H1 (cell line): Measurements from ENCODE around the gene TMEM134. TPM values are rescaled to one million over a fixed set of nuclear protein-coding genes. Genes with fewer than 3 reads are reported as not detected.

Experiments
- CTCF ChIA-PET: fragments of 300-600 bp; sonication (Branson Sonifier 250); formaldehyde crosslinking; loops from one replicate; lab custom pipeline; 2021; ENCODE audit not compliant: partially characterized antibody; lab: Charles Lee
- POLR2A ChIA-PET: fragments of 300-600 bp; sonication (Branson Sonifier 250); formaldehyde crosslinking; loops from one replicate; lab custom pipeline; 2021; ENCODE audit warnings: inconsistent platforms; ENCODE audit not compliant: partially characterized antibody; lab: Charles Lee
- DNase-seq, 2 experiments: peaks; one replicate each; pipeline versions ENCODE4 v3.0.0 to v3.0.0-alpha.2; 2010 to 2022; ENCODE audit warnings: low spot score in 2 of 2, low read depth in 1 of 2, mixed read lengths in 1 of 2
- FAIRE-seq: peaks from 2 replicates; lab custom pipeline; 2011; peaks lifted over from hg19 to GRCh38; lab: Jason Lieb, UNC
- H2AFZ ChIP-seq: 2 replicates; pipeline ENCODE4 v1.8.1; 2012; ENCODE audit warnings: low read length, inconsistent platforms
- H2AK5ac ChIP-seq: 2 replicates; pipeline ENCODE4 v1.6.1; 2013; ENCODE audit warnings: low read depth, low read length
- H2BK120ac ChIP-seq: replicated peaks from 2 replicates; pipeline ENCODE3; 2013; ENCODE audit warnings: low read depth, low read length, inconsistent platforms
- H2BK12ac ChIP-seq: 2 replicates; pipeline ENCODE4 v1.6.1; 2013; ENCODE audit warnings: low read depth, low read length
- H2BK15ac ChIP-seq: 2 replicates; pipeline ENCODE4 v1.6.1; 2013; ENCODE audit warnings: low read length
- H2BK20ac ChIP-seq: 2 replicates; pipeline ENCODE4 v1.6.1; 2013; ENCODE audit warnings: low read length
- H2BK5ac ChIP-seq: 2 replicates; pipeline ENCODE4 v1.6.1; 2013; ENCODE audit warnings: low read depth, low read length
- H3K14ac ChIP-seq: 2 replicates; pipeline ENCODE4 v1.6.1; 2013; ENCODE audit warnings: inconsistent platforms; ENCODE audit not compliant: insufficient read length
- H3K18ac ChIP-seq: 2 replicates; pipeline ENCODE4 v1.6.1; 2013; ENCODE audit warnings: low read length; ENCODE audit errors: extremely low read depth
- H3K23ac ChIP-seq: 2 replicates; pipeline ENCODE4 v1.6.1; 2013; ENCODE audit warnings: inconsistent platforms; ENCODE audit not compliant: insufficient read length
- H3K23me2 ChIP-seq: 2 replicates; pipeline ENCODE4 v1.6.1; 2013; ENCODE audit warnings: low read depth, low read length
- H3K27ac ChIP-seq: 2 replicates; pipeline ENCODE4 v1.6.1; 2011; ENCODE audit warnings: low read depth, low read length, inconsistent platforms
- H3K27me3 ChIP-seq, 4 experiments: replicated peaks in 1 of 4; 1 replicate in 1 of 4; 2 replicates in 3 of 4; pipeline versions ENCODE4 v1.6.1 to v1.8.1; 2011 to 2013; ENCODE audit warnings: low read length in 3 of 4, mild to moderate bottlenecking in 3 of 4, inconsistent platforms in 2 of 4, mixed read lengths in 2 of 4, moderate library complexity in 1 of 4; ENCODE audit not compliant: control insufficient read depth in 3 of 4, insufficient read depth in 3 of 4; ENCODE audit errors: extremely low read depth in 1 of 4
- H3K36me3 ChIP-seq, 4 experiments: 2 replicates each; pipeline versions ENCODE4 v1.6.1 to v1.8.1; 2011 to 2013; ENCODE audit warnings: mild to moderate bottlenecking in 4 of 4, low read length in 3 of 4, moderate library complexity in 2 of 4, control low read depth in 1 of 4, inconsistent platforms in 1 of 4; ENCODE audit not compliant: insufficient read depth in 4 of 4, control insufficient read depth in 2 of 4
- H3K4ac ChIP-seq: replicated peaks from 2 replicates; pipeline ENCODE3; 2013; ENCODE audit warnings: low read length, low read depth, mixed read lengths, inconsistent platforms; ENCODE audit not compliant: insufficient read length
- H3K4me1 ChIP-seq, 4 experiments: replicated peaks in 1 of 4; 1 replicate in 1 of 4; 2 replicates in 3 of 4; pipeline versions ENCODE4 v1.6.1 to v1.8.1; 2011 to 2013; ENCODE audit warnings: low read length in 3 of 4, inconsistent platforms in 2 of 4, mixed read lengths in 1 of 4; ENCODE audit not compliant: insufficient read depth in 4 of 4, control insufficient read depth in 3 of 4
- H3K4me2 ChIP-seq, 2 experiments: 2 replicates each; pipeline versions ENCODE4 v1.6.1 to v1.8.1; 2011 to 2013; ENCODE audit warnings: low read depth in 2 of 2, low read length in 2 of 2, control low read depth in 1 of 2, inconsistent platforms in 1 of 2, mild to moderate bottlenecking in 1 of 2; ENCODE audit not compliant: insufficient read depth in 1 of 2
- H3K4me3 ChIP-seq, 4 experiments: fragments of 200-600, 300-600 bp in 1 of 4; sonication (generic), shearing (Covaris generic), sonication (Bioruptor Twin) in 1 of 4; 2 replicates each; pipeline versions ENCODE4 v1.5.1 to v1.8.1; 2011 to 2016; ENCODE audit warnings: low read length in 4 of 4, low read depth in 3 of 4, control low read depth in 2 of 4, inconsistent platforms in 2 of 4, mild to moderate bottlenecking in 2 of 4, mixed read lengths in 1 of 4, moderate library complexity in 1 of 4; ENCODE audit not compliant: insufficient read depth in 2 of 4; ENCODE audit errors: extremely low read depth in 1 of 4
- H3K56ac ChIP-seq: replicated peaks from 2 replicates; pipeline ENCODE3; 2013; ENCODE audit warnings: low read depth, mild to moderate bottlenecking, mixed read lengths, low read length, inconsistent platforms; ENCODE audit not compliant: insufficient read length
- H3K79me1 ChIP-seq: 2 replicates; pipeline ENCODE4 v1.6.1; 2013; ENCODE audit warnings: low read depth, low read length, control low read depth
- H3K79me2 ChIP-seq, 2 experiments: 2 replicates each; pipeline versions ENCODE4 v1.6.1 to v1.8.1; 2012 to 2013; ENCODE audit warnings: low read length in 2 of 2, mild to moderate bottlenecking in 2 of 2, inconsistent platforms in 1 of 2; ENCODE audit not compliant: insufficient read depth in 2 of 2, control insufficient read depth in 1 of 2
- H3K9ac ChIP-seq, 4 experiments: replicated peaks in 1 of 4; 1 replicate in 1 of 4; 2 replicates in 3 of 4; pipeline versions ENCODE4 v1.6.1 to v1.8.1; 2011 to 2013; ENCODE audit warnings: low read depth in 3 of 4, low read length in 3 of 4, control low read depth in 2 of 4, mild to moderate bottlenecking in 2 of 4, moderate library complexity in 2 of 4, inconsistent platforms in 1 of 4; ENCODE audit errors: extremely low read depth in 1 of 4
- H3K9me3 ChIP-seq, 2 experiments: 2 replicates each; pipeline versions ENCODE4 v1.6.1 to v1.8.1; 2012 to 2013; ENCODE audit warnings: mild to moderate bottlenecking in 2 of 2, moderate library complexity in 2 of 2, control low read depth in 1 of 2, inconsistent platforms in 1 of 2, low read depth in 1 of 2, low read length in 1 of 2, mixed read lengths in 1 of 2; ENCODE audit not compliant: insufficient read depth in 2 of 2
- H4K20me1 ChIP-seq, 2 experiments: replicated peaks in 1 of 2; 2 replicates each; pipeline versions ENCODE3 to v1.8.1; 2011 to 2013; ENCODE audit warnings: inconsistent platforms in 2 of 2, low read length in 2 of 2, mild to moderate bottlenecking in 1 of 2; ENCODE audit not compliant: insufficient read depth in 2 of 2, control insufficient read depth in 1 of 2
- H4K5ac ChIP-seq: 2 replicates; pipeline ENCODE4 v1.6.1; 2013; ENCODE audit warnings: low read length, low read depth, mixed read lengths, inconsistent platforms; ENCODE audit not compliant: insufficient read length
- H4K8ac ChIP-seq: 2 replicates; pipeline ENCODE4 v1.8.0; 2013; ENCODE audit warnings: mild to moderate bottlenecking, moderate library complexity, low read length, inconsistent platforms; ENCODE audit not compliant: insufficient read depth; ENCODE audit errors: extremely low read depth
- H4K91ac ChIP-seq: replicated peaks from 2 replicates; pipeline ENCODE3; 2013; ENCODE audit warnings: low read length, mixed read lengths, inconsistent platforms; ENCODE audit not compliant: insufficient read length
- JUN ChIP-seq: IDR thresholded peaks from 2 replicates; pipeline ENCODE4 v1.6.1; 2011; ENCODE audit warnings: low read depth, mild to moderate bottlenecking, improper control_type of control experiment, low read length
- KDM4A ChIP-seq: IDR thresholded peaks from one replicate; pipeline ENCODE4 v1.7.1; 2012; ENCODE audit warnings: low read depth, mild to moderate bottlenecking, moderate library complexity, low read length, inconsistent platforms; ENCODE audit not compliant: severe bottlenecking
- SIN3A ChIP-seq, 2 experiments: IDR thresholded peaks in 1 of 2; conservative IDR thresholded peaks in 1 of 2; 2 replicates each; pipeline ENCODE4 v1.6.1; 2011 to 2012; ENCODE audit warnings: low read length in 2 of 2, improper control_type of control experiment in 1 of 2, low read depth in 1 of 2, mild to moderate bottlenecking in 1 of 2
- WGBS, 2 experiments: shearing (Covaris generic) in 1 of 2; methylation state at CpG; one replicate each; pipeline versions ENCODE4 v1.1.6 to v1.1.7; 2013 to 2015; ENCODE audit warnings: low lambda C conversion rate in 2 of 2, mixed read lengths in 2 of 2, inconsistent platforms in 1 of 2, low coverage in 1 of 2, missing lambda C conversion rate in 1 of 2; ENCODE audit not compliant: insufficient replicate concordance in 2 of 2, insufficient coverage in 1 of 2, insufficient read length in 1 of 2; ENCODE audit errors: extremely low coverage in 1 of 2, missing lambda C conversion rate in 1 of 2; 5-methylcytosine and 5-hydroxymethylcytosine counted together
- polyA plus RNA-seq, 7 experiments: library from polyadenylated mRNA; depleted of rRNA in 3 of 7; stranded (reverse) in 5 of 7; unstranded in 2 of 7; fragments of >200 nt in 5 of 7; fragments of 200-250 nt in 2 of 7; gene quantifications; 1 replicate in 5 of 7; 2 replicates in 1 of 7; 4 replicates in 1 of 7; pipeline versions ENCODE4 v1.2.1 to v1.2.3, GENCODE V29; 2011 to 2013; ENCODE audit warnings: missing spikeins in 2 of 7, mixed read lengths in 2 of 7
- total RNA-seq: library from RNA; stranded (reverse); fragmentation: NEBNext Ultra II Directional; extraction: Animal tissue kit (Norgen Biotek cat#: 25700); gene quantifications from 2 replicates; pipeline ENCODE4 v1.2.1, GENCODE V29; 2021

The TMEM134 gene
- total and polyA plus RNA-seq, 2 of the 8 experiments (the other 6 are each of a cell fraction or from before 2014, with no cell fraction given) = 32.4 to 229 TPM

GRCh38 chr11:67442504-67443404 is 26.3 kb downstream of the TMEM134 start:
- Histone ChIP-seq H3K27ac (no peak overlapping the region; the same call in 1 of the 2 replicates), H2BK120ac (no peak overlapping the region), H3K18ac (no peak overlapping the region), H4K20me1 (peaks cover 4 to 15% of the 10 kb centered on the region in 2 experiments), H3K14ac (no peak overlapping the region), H3K9me3 (no peaks in the 10 kb centered on the region), H4K91ac (peak overlapping the region; percentile 65), H4K8ac (peak overlapping the region; percentile 89; the same call in 1 of the 2 replicates), H3K23me2 (peaks cover 2% of the 10 kb centered on the region; the same call in 1 of the 2 replicates), H3K36me3 (peaks cover 3 to 18% (median 8%) of the 10 kb centered on the region in 4 experiments; a peak in 5 of 8 replicates)
- FAIRE-seq (no peak), DNase-seq (peak in 1 of 2 experiments; percentile 71)
- CTCF ChIA-PET = interaction anchor here (0.7 to 2.0 kb wide), 2 partner anchors 20 to 25 kb away, joined by 3 to 7 read pairs; no protein-coding TSS in a partner anchor
- WGBS, 2 experiments = 69% methylated on average over 25 of the region's 45 CpGs; no CpG with 5 or more reads in 1 of the 2 experiments
- peak; percentile 10 for TF ChIP-seq KDM4A
- TF ChIP-seq JUN = no peak
- TF ChIP-seq SIN3A (conservative IDR thresholded peaks at IDR 0.05 in 1 of 2, IDR thresholded peaks at IDR 0.05 in 1 of 2; ENCODE audit: low read depth in 1 of 2, low read length in 2 of 2) = 0 out of 4 replicates have a peak, but pooled peaks of 1 of the 2 experiments have one; percentile 52
- TF ChIP-seq, all 59 proteins: peak for 2
- Histone ChIP-seq H3K9ac (peak overlapping the region in 3 of 4 experiments; percentile 35 to 58 (median 38); a peak in 6 of 7 replicates), H4K5ac (no peak overlapping the region), H2BK12ac (no peak overlapping the region), H3K4me3 (peak overlapping the region; percentile 42 to 87 (median 77)), H2BK20ac (no peak overlapping the region), H2BK5ac (peak overlapping the region; percentile 71; the same call in 1 of the 2 replicates), H3K23ac (no peak overlapping the region), H3K56ac (no peak overlapping the region), H3K4me2 (peak overlapping the region; percentile 62 to 90), H2AFZ (no peak overlapping the region), H3K27me3 (no peaks in the 10 kb centered on the region), H3K4ac (no peak overlapping the region), H2BK15ac (no peak overlapping the region), H3K79me1 (0 out of 2 replicates have a peak, but pooled peaks cover 2% of the 10 kb centered on the region), H3K4me1 (peaks cover 0 to 8% (median 4%) of the 10 kb centered on the region in 4 experiments; a peak in 4 of 7 replicates), H3K79me2 (no peaks in the 10 kb centered on the region), H2AK5ac (no peak overlapping the region)
- POLR2A ChIA-PET = interaction anchor here (1.0 to 2.1 kb wide), 6 partner anchors 8 to 140 kb away, joined by 3 to 7 read pairs (median 4); partner anchors contain the start of genes RPS6KB2 and SSH3
